NT2/D1 (cell line): Measurements from ENCODE around the gene AHRR.

ENCODE experiments used
- DNase-seq: peaks from one replicate; pipeline ENCODE4 v3.0.0-alpha.2; 2011; ENCODE audit warnings: low read depth, low spot score
- H3K27me3 ChIP-seq: 2 replicates; pipeline ENCODE4 v1.6.0; 2011; ENCODE audit warnings: mild to moderate bottlenecking; ENCODE audit not compliant: insufficient read length, insufficient read depth
- H3K36me3 ChIP-seq: 2 replicates; pipeline ENCODE4 v1.6.1; 2011; ENCODE audit warnings: mild to moderate bottlenecking, low read length, mixed read lengths; ENCODE audit not compliant: insufficient read depth, insufficient read length
- H3K4me1 ChIP-seq: 2 replicates; pipeline ENCODE4 v1.5.1; 2011; ENCODE audit not compliant: insufficient read depth, insufficient read length
- H3K4me3 ChIP-seq: 2 replicates; pipeline ENCODE4 v1.5.1; 2011; ENCODE audit warnings: low read depth; ENCODE audit not compliant: insufficient read length
- H3K9ac ChIP-seq: 2 replicates; pipeline ENCODE4 v1.6.0; 2011; ENCODE audit warnings: low read depth; ENCODE audit not compliant: insufficient read length
- H3K9me3 ChIP-seq: 2 replicates; pipeline ENCODE4 v1.5.1; 2011; ENCODE audit warnings: mild to moderate bottlenecking, low read length; ENCODE audit not compliant: insufficient read depth
- SUZ12 ChIP-seq: IDR thresholded peaks from 2 replicates; pipeline ENCODE4 v1.6.1; 2011; ENCODE audit not compliant: insufficient read length, insufficient read depth; ENCODE audit errors: extremely low read depth
- YY1 ChIP-seq: IDR thresholded peaks from 2 replicates; pipeline ENCODE4 v1.6.1; 2011; ENCODE audit not compliant: insufficient read length, insufficient read depth
- ZNF274 ChIP-seq: IDR thresholded peaks from 2 replicates; pipeline ENCODE4 v1.6.1; 2011; ENCODE audit warnings: mild to moderate bottlenecking, low read depth, low read length

Gene AHRR

GRCh38 chr5:425714-426113, 104.2 kb downstream of the AHRR start:
- no peak for DNase-seq
- Histone ChIP-seq H3K36me3 (no peaks in the 10 kb centered on the region), H3K4me3 (no peak overlapping the region), H3K9me3 (no peaks in the 10 kb centered on the region), H3K4me1 (peaks cover 5% of the 10 kb centered on the region), H3K9ac (no peak overlapping the region), H3K27me3 (no peaks in the 10 kb centered on the region)
- TF ChIP-seq YY1 (no peak), ZNF274 (no peak), SUZ12 (no peak)

- no peaks in the 10 kb centered on the region for H3K36me3 ChIP-seq
- TF ChIP-seq SUZ12, result no peak
- TF ChIP-seq YY1, result no peak
- TF ChIP-seq ZNF274, result no peak
Observed at GRCh38 chr5:426392-426976, 105.0 kb downstream of the AHRR start.

DNA sequence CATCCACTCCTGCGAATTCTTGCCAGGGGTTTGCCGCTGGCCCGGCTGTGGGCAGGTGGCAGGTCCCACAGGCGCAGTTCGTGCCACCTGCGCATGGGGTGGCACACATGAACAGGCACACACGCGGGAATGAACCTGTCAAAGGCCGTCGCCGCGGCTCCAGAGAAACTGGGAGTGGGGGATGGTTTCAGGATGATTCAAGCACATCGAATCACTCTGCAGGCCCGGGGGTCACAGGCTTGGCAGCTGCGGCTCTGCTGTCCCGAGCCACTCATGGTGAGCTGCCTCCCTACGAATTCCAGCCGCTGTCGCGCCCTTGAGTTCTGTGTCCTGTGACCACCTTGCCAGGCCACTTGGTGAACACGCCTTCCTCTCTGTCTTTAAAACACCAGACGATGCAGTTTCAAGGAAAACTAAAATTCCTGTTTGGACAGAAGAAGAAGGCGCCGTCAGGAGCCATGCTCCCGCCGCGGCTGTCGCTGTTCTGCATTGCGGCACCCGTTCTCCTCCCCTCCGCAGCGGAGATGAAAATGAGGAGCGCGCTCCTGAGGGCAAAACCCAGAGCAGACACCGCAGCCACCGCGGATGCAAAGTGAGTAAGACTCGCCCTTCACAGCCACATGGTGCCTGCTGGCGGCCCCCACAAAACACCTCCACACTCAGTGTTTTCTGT, 106.0 kb downstream of the AHRR start:
- no peak for TF ChIP-seq YY1
- no peak for TF ChIP-seq SUZ12
- no peak for TF ChIP-seq ZNF274
- Histone ChIP-seq H3K4me3 (no peak overlapping the region), H3K4me1 (peaks cover 5% of the 10 kb centered on the region), H3K27me3 (no peaks in the 10 kb centered on the region), H3K36me3 (no peaks in the 10 kb centered on the region), H3K9ac (no peak overlapping the region), H3K9me3 (no peaks in the 10 kb centered on the region)
- no peak for DNase-seq

More at GRCh38 chr5:426392-426976, 105.0 kb downstream of the AHRR start:
- no peak for DNase-seq
- no peaks in the 10 kb centered on the region for H3K9me3 ChIP-seq
- H3K4me3 ChIP-seq, result no peak overlapping the region
- H3K27me3 ChIP-seq, result no peaks in the 10 kb centered on the region
- H3K9ac ChIP-seq, result no peak overlapping the region
- H3K4me1 ChIP-seq, result peaks cover 5% of the 10 kb centered on the region

DNA sequence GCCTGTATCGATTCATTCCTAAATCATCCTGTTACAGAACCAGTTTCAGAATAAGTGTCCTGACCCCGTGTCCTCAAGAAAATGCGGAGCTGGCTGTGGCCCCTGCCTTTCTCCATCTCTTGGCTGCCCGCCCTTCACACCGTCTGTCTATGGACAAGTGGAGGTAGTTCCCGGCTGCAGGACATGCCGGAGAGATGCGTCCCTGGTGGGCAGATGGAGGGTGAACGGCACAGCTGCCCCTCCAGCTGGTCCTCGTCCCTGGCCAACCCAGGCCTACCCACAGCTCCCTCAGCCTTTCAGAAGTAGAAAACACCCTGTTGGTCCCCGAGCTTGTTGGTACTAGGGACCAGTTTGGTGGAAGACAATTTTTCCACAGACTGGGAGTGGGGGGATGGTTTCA, 106.7 kb downstream of the AHRR start:
- H3K4me3 ChIP-seq, result no peak overlapping the region
- H3K36me3 ChIP-seq, result no peaks in the 10 kb centered on the region
- no peaks in the 10 kb centered on the region for H3K27me3 ChIP-seq

GRCh38 chr5:428754-429452, 107.4 kb downstream of the AHRR start:
- TF ChIP-seq YY1 (no peak), ZNF274 (no peak), SUZ12 (no peak)
- DNase-seq, result no peak
- no peak overlapping the region for H3K4me3 ChIP-seq

More for the DNA sequence above, 106.7 kb downstream of the AHRR start:
- DNase-seq, result no peak
- Histone ChIP-seq H3K9ac (no peak overlapping the region), H3K4me1 (peaks cover 5% of the 10 kb centered on the region), H3K9me3 (no peaks in the 10 kb centered on the region)
- TF ChIP-seq SUZ12, result no peak
- TF ChIP-seq YY1, result no peak
- no peak for TF ChIP-seq ZNF274

GRCh38 chr5:429453-430188, 108.1 kb downstream of the AHRR start:
- no peaks in the 10 kb centered on the region for H3K36me3 ChIP-seq
- no peak overlapping the region for H3K9ac ChIP-seq
- no peak overlapping the region for H3K4me3 ChIP-seq
- DNase-seq, result no peak
- TF ChIP-seq SUZ12 (no peak), YY1 (no peak), ZNF274 (no peak)
- no peaks in the 10 kb centered on the region for H3K27me3 ChIP-seq
- H3K9me3 ChIP-seq, result no peaks in the 10 kb centered on the region
- H3K4me1 ChIP-seq, result peaks cover 4% of the 10 kb centered on the region

More at GRCh38 chr5:428754-429452, 107.4 kb downstream of the AHRR start:
- no peaks in the 10 kb centered on the region for H3K27me3 ChIP-seq
- no peak overlapping the region for H3K9ac ChIP-seq
- H3K36me3 ChIP-seq, result no peaks in the 10 kb centered on the region
- no peaks in the 10 kb centered on the region for H3K9me3 ChIP-seq
- peaks cover 5% of the 10 kb centered on the region for H3K4me1 ChIP-seq
